GM12864 (cell line): ENCODE data around the gene C12orf43.

Experiments
- DNase-seq: peaks from one replicate; pipeline ENCODE4 v3.0.0-alpha.2; 2011; ENCODE audit warnings: low read depth
- H3K4me3 ChIP-seq: 2 replicates; pipeline ENCODE4 v1.5.1; 2011; ENCODE audit warnings: mild to moderate bottlenecking, low read depth, low read length, control low read depth
- TF ChIP-seq, protein P1 (sequence below): IDR thresholded peaks from 2 replicates; pipeline ENCODE4 v1.5.1; 2011; ENCODE audit warnings: low read depth, mild to moderate bottlenecking, moderate library complexity, low read length, control low read depth, inconsistent platforms; ENCODE audit errors: missing control alignments

C12orf43 gene

DNA sequence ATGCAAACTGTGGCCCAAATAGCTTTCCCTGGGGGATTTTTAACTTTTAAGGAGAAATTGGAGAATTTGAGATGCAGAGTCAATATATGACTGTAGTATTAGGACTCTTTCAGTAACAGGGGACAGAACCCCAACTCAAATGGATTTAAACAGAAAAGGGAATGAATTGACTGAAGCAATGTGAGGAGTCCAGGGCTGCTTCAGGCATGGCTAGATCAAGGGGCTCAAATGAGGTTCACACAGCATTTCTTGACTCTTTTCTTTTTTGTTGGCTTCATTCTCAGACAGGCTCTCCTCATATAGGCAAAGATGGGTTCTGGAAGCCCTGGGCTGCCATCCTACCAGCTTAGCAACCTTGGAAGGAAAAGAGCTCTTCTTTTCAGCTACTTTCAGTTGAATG, 24.3 kb downstream of the C12orf43 start:
- TF ChIP-seq, protein P1, sequence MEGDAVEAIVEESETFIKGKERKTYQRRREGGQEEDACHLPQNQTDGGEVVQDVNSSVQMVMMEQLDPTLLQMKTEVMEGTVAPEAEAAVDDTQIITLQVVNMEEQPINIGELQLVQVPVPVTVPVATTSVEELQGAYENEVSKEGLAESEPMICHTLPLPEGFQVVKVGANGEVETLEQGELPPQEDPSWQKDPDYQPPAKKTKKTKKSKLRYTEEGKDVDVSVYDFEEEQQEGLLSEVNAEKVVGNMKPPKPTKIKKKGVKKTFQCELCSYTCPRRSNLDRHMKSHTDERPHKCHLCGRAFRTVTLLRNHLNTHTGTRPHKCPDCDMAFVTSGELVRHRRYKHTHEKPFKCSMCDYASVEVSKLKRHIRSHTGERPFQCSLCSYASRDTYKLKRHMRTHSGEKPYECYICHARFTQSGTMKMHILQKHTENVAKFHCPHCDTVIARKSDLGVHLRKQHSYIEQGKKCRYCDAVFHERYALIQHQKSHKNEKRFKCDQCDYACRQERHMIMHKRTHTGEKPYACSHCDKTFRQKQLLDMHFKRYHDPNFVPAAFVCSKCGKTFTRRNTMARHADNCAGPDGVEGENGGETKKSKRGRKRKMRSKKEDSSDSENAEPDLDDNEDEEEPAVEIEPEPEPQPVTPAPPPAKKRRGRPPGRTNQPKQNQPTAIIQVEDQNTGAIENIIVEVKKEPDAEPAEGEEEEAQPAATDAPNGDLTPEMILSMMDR, result no peak
- no peak for DNase-seq
- H3K4me3 ChIP-seq, result no peak overlapping the region

DNA sequence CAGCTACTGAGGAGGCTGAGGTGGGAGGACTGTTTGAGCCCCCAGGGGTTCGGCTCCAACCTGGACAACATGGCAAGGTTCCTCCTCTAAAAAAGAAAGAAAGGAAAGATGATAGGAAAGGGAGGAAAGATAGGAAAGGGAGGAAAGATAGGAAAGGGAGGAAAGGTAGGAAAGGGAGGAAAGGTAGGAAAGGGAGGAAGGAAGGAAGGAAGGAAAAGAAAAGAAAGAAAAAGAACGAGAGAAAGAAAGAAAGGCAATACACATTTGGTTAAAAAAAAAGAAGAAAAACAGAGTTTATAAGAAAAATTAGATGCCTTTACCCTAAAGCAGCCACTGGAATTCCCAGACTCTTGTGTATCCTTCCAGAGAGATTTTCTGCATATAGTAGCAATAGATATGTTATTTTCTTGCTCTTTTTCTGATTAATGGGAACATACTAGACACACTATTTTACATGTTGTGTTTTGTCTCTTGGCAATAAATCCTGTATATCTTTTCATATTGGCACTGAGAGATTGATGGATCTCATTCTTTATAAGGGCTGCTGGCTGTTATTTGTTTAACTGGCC, 25.7 kb downstream of the C12orf43 start:
- TF ChIP-seq, protein P1, result no peak
- no peak for DNase-seq
- no peak overlapping the region for H3K4me3 ChIP-seq

DNA sequence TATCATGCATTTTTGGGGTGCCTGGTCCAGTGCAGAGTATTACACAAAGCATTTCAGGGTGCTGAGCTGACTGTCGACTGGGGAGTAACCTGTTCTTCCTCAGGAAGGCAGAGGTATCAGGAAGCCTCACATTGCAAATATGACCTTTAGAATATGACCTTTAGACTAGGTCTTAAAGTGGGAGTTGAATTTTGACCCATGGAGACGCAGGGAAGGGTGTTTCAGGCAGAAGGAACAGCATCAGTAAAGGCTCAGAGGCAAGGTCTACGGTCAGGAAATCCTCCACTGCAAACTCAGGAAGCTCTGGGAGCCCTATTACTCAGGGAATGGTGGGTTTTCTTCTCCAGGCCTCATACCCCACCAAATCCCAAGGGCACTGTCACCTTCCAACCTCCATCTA, 26.6 kb downstream of the C12orf43 start:
- no peak for DNase-seq

DNA sequence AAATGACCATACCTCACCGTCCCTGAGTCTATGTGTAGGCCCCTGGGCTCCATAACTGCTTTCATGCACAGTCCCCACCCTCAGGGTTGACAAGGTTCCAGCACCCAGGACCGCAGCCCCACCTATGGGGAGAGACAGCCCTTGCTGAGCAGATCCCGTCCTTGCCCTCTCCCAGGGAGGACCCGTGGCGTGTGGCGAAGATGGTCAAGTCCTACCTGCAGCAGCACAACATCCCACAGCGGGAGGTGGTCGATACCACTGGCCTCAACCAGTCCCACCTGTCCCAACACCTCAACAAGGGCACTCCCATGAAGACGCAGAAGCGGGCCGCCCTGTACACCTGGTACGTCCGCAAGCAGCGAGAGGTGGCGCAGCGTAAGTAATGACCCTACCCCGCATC, 27.6 kb downstream of the C12orf43 start:
- H3K4me3 ChIP-seq, result no peak overlapping the region
- no peak for DNase-seq
- TF ChIP-seq, protein P1, result no peak

More for the DNA sequence above, 26.6 kb downstream of the C12orf43 start:
- TF ChIP-seq, protein P1, result no peak
- H3K4me3 ChIP-seq, result no peak overlapping the region

DNA sequence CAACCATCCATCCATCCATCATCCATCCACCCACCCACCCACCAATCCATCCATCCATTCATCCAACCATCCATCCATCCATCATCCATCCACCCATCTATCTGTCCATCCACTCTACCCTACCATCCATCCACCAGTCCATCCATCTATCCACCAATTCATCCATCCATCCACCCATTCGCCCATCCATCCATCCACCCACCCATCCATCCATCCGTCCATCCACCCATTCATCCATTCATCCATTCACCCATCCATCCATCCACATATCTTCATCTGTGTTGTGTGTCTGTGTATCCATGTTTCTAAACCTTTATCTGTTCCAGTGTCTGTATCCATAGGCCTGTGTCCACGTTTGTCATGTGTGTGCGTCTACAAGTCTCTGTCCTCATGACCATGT, 28.1 kb downstream of the C12orf43 start:
- no peak for DNase-seq
- TF ChIP-seq, protein P1, result no peak
- no peak overlapping the region for H3K4me3 ChIP-seq

DNA sequence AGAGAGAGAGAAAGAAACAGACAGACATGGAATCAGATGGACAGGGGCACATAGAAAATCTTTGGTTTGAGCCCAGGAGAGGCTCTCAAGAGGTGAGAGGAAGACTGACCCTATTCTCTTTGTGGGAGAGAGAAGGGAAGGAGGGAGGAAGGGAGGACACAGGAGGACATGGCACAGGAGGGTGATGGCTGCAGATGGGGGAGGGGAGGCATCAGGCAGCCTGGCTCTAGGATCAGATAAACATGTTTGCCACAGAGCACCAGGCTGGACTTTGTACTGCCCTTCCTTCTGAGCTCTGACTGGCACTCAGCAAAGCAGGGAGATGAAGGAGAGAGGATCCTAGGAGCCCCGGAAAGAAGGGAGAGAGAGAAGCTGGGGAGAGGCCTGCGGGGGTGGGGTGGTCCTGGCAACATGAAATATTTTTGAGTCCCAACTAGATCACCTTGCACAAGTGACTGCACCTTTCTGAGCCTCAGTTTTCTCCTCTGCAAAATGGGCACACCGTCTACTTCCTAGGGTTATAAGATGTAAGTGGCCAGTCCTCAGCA, 31.9 kb downstream of the C12orf43 start:
- H3K4me3 ChIP-seq, result no peak overlapping the region
- no peak for DNase-seq
- TF ChIP-seq, protein P1, result no peak

DNA sequence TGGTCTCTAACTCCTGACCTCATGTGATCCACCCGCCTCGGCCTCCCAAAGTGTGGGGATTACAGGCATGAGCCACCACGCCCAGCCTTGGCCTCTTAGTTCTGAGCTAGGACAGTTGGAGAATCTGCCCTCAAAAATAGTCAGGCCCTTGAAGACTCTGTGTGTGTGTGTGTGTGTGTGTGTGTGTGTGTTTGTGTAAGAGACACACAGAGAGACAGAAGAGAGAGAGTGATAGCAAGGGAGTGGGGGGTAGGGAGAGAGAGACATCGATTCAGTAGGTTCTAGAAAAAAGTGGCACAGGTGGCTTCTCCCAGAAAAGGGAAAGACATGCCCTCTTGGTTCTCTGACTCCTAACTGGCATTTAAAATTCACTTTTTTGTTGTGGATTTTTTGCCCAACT, 32.5 kb downstream of the C12orf43 start:
- H3K4me3 ChIP-seq, result no peak overlapping the region
- DNase-seq, result no peak
- TF ChIP-seq, protein P1, result no peak
